ENCODE results near the gene PDE5A.

PDE5A gene

GRCh38 chr4:119587796-119588195 lies 40.8 kb downstream of the PDE5A start:
- DNase-seq (ENCODE audit: low read depth in 2 of 2, low spot score in 1 of 2), result no peak

GRCh38 chr4:119585771-119586170 lies 42.8 kb downstream of the PDE5A start:
- no peak for DNase-seq (ENCODE audit: low read depth in 2 of 2, low spot score in 1 of 2)

GRCh38 chr4:119581190-119581873 lies 47.3 kb downstream of the PDE5A start:
- no peak for DNase-seq (ENCODE audit: low read depth in 2 of 2, low spot score in 1 of 2)

GRCh38 chr4:119580293-119580692 lies 48.3 kb downstream of the PDE5A start:
- DNase-seq (ENCODE audit: low read depth in 2 of 2, low spot score in 1 of 2), result no peak

- no peak for DNase-seq (ENCODE audit: low read depth in 2 of 2, low spot score in 1 of 2)
Measured at GRCh38 chr4:119579823-119580222, 48.8 kb downstream of the PDE5A start.

- DNase-seq (ENCODE audit: low read depth in 2 of 2, low spot score in 1 of 2), result no peak
Measured at GRCh38 chr4:119570401-119570800, 58.2 kb downstream of the PDE5A start.

GRCh38 chr4:119564106-119564505 lies 64.5 kb downstream of the PDE5A start:
- DNase-seq (ENCODE audit: low read depth in 2 of 2, low spot score in 1 of 2), result no peak

GRCh38 chr4:119559044-119559647 lies 69.5 kb downstream of the PDE5A start:
- DNase-seq (ENCODE audit: low read depth in 2 of 2, low spot score in 1 of 2), result no peak

- no peak for DNase-seq (ENCODE audit: low read depth in 2 of 2, low spot score in 1 of 2)
Measured at GRCh38 chr4:119550857-119551532, 77.6 kb downstream of the PDE5A start.

GRCh38 chr4:119549639-119550038 lies 79.0 kb downstream of the PDE5A start:
- DNase-seq (ENCODE audit: low read depth in 2 of 2, low spot score in 1 of 2), result no peak

GRCh38 chr4:119543779-119544178 lies 84.8 kb downstream of the PDE5A start:
- no peak for DNase-seq (ENCODE audit: low read depth in 2 of 2, low spot score in 1 of 2)

GRCh38 chr4:119543187-119543586 lies 85.4 kb downstream of the PDE5A start:
- no peak for DNase-seq (ENCODE audit: low read depth in 2 of 2, low spot score in 1 of 2)

GRCh38 chr4:119540249-119540648 lies 88.4 kb downstream of the PDE5A start:
- DNase-seq (ENCODE audit: low read depth in 2 of 2, low spot score in 1 of 2), result no peak

- DNase-seq (ENCODE audit: low read depth in 2 of 2, low spot score in 1 of 2), result no peak
Measured at GRCh38 chr4:119537586-119537985, 91.0 kb downstream of the PDE5A start.

GRCh38 chr4:119536572-119537528 lies 91.8 kb downstream of the PDE5A start:
- no peak for DNase-seq (ENCODE audit: low read depth in 2 of 2, low spot score in 1 of 2)

- no peak for DNase-seq (ENCODE audit: low read depth in 2 of 2, low spot score in 1 of 2)
Measured at GRCh38 chr4:119532319-119532718, 96.3 kb downstream of the PDE5A start.

GRCh38 chr4:119529788-119530187 lies 98.8 kb downstream of the PDE5A start:
- no peak for DNase-seq (ENCODE audit: low read depth in 2 of 2, low spot score in 1 of 2)

- DNase-seq (ENCODE audit: low read depth in 2 of 2, low spot score in 1 of 2), result no peak
Measured at GRCh38 chr4:119526786-119527550, 101.6 kb downstream of the PDE5A start.

- DNase-seq (ENCODE audit: low read depth in 2 of 2, low spot score in 1 of 2), result no peak
Measured at GRCh38 chr4:119525771-119526712, 102.6 kb downstream of the PDE5A start.
